GM21786 (cell line): ENCODE measurements around the gene CYB5R4.
A peak's percentile ranks its signal among the peaks of the same experiment; 100 is the strongest.
"Not testable (repeated sequence)": the region's sequence is repeated elsewhere in the genome, so short reads cannot be mapped to it uniquely, and the experiment has no call there.

Experiments
- ATAC-seq: cut with Tn5 transposase; IDR thresholded peaks from one replicate; pipeline ENCODE4 v1.9.1; 2021; ENCODE audit not compliant: unreplicated experiment

Gene CYB5R4

GRCh38 chr6:83907623-83908390 lies 48.3 kb downstream of the CYB5R4 start:
- not testable (repeated sequence) for ATAC-seq

- no peak for ATAC-seq
Measured at GRCh38 chr6:83908813-83909212, 49.3 kb downstream of the CYB5R4 start.

DNA sequence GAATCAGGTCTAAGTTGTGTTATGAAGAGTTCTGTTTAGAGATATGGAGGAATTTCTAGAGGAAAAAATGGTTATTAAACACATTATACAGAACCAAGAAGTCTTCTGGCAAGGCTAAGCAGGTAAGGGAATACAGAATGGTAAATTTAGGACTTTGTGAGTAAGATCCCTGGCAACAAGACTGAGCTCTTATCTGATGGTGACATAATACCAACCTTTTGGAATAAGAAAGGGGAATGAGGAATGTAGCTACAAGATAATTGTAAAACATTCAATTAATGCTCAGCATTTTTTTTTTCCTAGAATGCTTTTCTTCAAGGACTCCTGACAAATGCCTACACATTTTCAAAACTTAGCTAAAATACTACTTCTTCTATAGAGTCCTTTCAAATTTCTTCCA lies 51.8 kb downstream of the CYB5R4 start:
- no peak for ATAC-seq

- ATAC-seq, result no peak
Measured at GRCh38 chr6:83914953-83915352, 55.5 kb downstream of the CYB5R4 start.

DNA sequence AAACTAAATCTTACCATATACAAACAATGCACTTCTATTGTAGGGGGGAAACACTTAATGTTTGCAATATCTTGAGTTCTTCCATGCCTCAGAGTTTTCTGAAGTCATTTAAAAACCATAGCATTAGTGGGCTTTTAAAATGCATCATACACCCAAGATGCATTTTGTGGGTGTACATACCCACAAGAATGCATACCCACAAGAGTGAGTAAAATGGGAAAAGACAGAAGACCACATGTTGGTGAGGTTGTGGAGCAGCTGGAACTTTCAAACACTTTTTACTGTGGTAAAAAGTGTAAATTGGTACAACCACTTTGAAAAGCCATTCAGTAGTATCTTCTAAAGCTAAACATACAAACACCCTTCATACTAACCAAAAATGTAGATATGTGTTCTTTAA lies 57.5 kb downstream of the CYB5R4 start:
- ATAC-seq, result no peak

- no peak for ATAC-seq
Measured at GRCh38 chr6:83920017-83920416, 60.5 kb downstream of the CYB5R4 start.

DNA sequence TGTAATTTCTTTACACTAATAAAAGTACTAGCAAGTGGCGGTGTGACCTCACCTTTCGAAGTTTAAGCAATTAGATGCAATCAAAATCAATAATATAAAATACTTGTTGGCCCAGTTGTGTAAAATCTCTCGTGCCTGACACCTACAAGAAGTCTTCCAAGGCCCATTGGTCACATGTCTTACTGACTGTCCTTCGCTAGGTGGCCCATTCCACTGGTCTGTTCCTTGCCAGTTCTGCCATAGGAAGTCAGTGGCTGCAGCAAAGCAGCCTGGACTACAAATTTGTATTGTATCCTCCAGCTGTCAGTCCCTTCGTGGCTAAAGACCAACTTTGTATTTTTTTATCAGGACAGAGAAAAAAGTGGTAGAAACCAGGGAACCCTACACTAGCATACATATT lies 61.8 kb downstream of the CYB5R4 start:
- ATAC-seq, result no peak

GRCh38 chr6:83927470-83927869 lies 68.0 kb downstream of the CYB5R4 start:
- no peak for ATAC-seq

DNA sequence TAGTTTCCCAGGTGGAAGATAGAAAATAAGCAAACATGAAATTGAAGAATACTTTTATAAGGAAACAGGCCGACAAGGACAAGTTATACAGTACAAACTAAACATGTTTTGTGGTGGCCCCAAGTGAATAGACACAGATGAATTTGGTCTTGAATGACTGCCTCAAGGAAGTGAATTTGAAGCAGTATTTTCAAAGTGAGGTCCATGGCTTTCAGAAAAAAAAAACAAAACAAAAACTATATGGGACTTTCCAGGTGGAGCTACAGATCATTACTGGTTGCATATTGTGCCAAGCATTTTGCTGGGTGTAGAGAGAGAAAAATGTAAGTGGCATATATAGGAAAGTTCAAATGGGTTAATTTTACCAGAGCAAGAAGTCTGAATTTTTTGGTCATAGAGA lies 68.8 kb downstream of the CYB5R4 start:
- ATAC-seq, result no peak

- ATAC-seq, result not testable (repeated sequence)
Measured at GRCh38 chr6:83946201-83946833, 86.8 kb downstream of the CYB5R4 start.

- not testable (repeated sequence) for ATAC-seq
Measured at GRCh38 chr6:83947983-83948382, 88.5 kb downstream of the CYB5R4 start.

DNA sequence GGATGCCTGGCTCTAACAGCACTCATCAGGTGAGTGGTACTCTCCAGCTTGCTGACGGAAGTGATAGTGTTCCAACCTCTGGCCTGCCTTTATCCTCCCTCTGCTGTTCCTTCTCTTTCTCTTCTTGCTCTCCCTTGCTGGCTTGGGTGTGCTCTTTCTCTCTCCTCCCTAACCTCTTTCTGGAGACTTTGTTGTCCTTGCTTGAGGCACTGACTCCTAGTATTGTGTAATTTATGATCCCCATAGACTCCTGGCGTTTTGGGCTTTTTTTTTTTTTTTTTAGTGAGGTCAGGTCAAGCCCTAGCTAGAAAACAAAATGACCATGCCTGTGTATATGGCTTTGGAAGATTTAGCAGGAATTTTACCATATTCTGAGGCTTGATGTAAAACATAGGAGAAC lies 89.4 kb downstream of the CYB5R4 start:
- no peak for ATAC-seq

DNA sequence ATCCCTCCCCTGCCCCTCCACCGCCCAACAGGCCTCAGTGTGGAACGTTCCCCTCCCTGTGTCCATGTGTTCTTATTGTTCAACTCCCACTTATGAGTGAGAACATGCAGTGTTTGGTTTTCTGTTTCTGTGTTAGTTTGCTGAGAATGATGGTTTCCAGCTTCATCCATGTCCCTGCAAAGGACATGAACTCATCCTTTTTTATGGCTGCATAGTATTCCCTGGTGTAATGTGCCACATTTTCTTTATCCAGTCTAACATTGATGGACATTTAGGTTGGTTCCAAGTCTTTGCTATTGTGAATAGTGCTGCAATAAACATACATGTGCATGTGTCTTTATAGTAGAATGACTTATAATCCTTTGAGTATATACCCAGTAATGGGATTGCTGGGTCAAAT lies 91.9 kb downstream of the CYB5R4 start:
- not testable (repeated sequence) for ATAC-seq

DNA sequence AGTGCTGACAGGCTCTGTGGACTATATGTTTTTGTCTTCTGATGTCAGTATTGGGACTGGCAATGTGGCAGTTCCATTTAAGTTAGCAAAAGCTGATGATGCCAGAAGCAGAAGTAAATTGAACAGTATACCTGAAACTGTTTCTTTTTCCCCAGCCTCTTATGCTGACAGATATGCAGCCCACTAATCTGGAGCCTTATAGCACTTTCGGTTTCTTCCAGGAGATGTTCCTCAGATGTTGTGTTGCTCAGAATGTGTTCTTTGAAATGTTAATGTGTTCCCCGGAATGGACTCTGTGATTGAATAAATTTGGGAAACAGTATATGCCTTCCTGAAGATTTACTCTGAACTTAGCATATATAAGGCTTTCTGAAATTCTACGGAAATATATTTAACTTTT lies 93.3 kb downstream of the CYB5R4 start:
- ATAC-seq, result peak; percentile 46

GRCh38 chr6:83954371-83954770 lies 94.9 kb downstream of the CYB5R4 start:
- no peak for ATAC-seq

DNA sequence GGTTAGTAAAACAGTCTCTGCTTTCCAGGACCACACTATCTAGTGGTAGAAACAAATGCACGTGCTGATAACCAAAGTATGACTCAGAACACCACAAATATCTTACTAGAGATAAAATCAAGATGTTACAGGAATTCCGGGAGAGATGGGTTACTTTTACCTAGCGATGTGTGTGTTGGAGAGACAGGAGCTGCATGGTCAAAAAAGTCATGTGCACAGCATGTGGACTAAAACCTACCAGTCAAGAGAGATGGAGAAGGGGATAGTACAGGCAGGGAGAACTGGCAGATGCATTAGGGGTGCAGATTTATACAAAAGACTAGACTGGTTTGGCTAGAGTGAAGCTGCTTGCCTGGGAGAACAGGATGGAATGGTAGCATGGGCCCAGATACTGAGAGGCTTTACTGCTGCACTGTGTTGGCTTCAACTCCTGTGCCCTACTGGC lies 98.8 kb downstream of the CYB5R4 start:
- ATAC-seq, result no peak

- no peak for ATAC-seq
Measured at GRCh38 chr6:83960664-83961063, 101.2 kb downstream of the CYB5R4 start.

- ATAC-seq, result peak; percentile 94
Measured at GRCh38 chr6:83962582-83962981, 103.1 kb downstream of the CYB5R4 start.

- no peak for ATAC-seq
Measured at GRCh38 chr6:83966539-83966938, 107.0 kb downstream of the CYB5R4 start.

DNA sequence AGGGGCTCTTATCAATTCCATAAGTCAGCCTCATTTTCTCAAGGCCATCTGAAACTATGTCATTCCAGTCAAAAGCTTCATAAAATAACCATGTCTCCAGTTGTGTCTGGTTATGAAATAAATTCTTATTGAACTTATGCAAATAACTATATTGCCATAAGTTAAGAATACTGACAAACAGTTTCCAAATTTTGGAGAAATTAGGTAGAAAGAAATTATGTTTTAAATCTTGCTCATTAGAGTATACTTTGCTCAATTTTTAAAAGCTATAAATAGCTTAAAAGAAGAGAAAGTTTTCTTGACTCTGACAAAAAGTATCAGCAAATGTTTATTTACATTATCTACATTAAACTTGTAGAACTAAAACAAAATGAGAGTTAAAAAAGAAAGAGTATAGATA lies 111.1 kb downstream of the CYB5R4 start:
- no peak for ATAC-seq

DNA sequence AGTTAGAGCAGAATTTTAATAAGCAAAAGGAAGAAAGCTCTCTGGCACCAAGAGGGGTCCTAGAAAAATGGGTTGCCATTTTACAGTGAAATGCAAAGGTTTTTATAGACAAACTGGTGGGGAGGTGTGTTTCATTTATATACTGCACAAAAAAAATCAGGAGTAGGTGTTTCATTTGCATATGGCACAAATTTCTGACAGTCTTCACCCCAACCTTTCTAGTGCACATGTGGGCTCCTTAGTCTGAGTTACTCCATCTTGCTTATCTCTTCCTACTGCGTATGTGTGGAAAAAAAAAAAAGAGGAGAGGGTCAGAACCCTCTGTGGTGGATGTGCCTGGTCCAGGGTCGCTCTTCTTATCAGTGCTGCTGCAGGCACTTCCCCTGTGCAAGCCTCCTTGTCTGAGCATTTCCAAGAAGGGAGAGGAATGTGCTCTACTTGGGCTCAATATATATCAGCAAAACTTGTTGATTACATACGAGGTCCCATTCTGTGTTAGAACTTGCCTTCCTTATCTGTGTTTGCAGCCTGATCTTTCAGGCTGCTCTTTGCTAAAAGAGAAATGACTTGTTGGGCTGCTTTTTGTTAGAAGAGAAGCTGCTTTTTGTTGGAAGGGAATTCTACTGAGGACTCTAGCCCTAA lies 115.0 kb downstream of the CYB5R4 start:
- no peak for ATAC-seq
